HG02973 (cell line): ENCODE data around the gene ZBTB21.

Experiments
- ATAC-seq: cut with Tn5 transposase; IDR thresholded peaks from one replicate; pipeline ENCODE4 v1.9.1; 2021; ENCODE audit warnings: moderate library complexity; ENCODE audit not compliant: unreplicated experiment

Gene ZBTB21

DNA sequence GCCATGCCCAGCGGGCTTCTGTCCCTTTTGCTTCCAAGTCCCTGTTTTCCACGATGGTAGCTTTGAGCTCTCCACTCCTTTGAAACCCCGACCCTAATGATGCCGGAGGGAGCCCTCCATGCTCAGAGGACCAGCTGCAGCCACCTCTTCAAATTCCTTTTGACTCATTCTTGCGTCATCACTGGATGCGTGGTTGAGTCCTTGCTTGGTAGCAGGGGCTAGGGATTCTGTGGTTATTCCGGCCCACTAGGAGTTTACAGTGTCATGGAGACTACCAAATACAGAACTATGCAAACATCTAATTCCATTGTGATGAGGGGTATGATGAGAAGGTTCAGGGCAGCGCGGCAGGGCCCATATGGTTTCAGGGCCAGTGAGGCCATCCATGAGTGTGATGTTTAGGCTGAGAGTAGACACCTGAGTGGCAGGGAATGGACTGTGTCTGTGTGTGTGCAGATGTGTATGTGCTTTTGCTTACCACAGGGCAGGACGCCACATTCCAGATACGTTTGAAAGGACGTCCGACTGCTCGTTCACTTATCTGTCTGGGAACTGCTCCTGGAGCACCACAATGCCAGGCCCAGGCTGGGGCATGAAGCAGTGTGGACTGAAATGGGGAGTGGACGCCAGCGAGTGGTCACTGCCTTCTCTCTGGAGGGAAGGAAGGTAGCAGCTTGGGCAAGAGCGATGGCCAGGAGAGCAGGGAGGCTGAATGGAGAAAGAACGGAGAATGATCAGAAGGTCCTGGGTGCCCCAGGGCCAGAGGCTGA lies 30.4 kb upstream of the ZBTB21 start:
- no peak for ATAC-seq

DNA sequence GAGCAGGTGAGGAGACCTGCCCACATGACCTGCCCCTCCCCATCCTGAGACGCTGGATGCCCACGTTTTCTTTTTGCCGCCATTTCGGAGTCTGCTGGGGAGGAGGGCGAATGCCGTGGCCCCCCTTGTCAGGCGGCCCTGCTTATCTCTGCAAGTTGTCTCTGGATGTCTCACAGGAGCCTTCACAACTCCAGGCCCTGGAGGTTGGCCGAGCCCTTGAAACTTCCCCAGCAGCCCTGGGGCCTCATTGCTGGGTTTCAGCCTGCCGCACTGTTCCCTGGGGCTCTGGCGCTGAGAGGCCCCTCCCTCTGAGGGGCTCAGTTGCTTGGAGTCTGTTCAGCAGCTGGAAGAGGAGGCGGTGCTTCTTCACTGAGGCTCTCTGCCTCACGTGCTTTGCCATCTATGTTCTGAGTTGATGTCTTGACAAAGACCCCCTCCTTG lies 29.8 kb upstream of the ZBTB21 start:
- no peak for ATAC-seq

- ATAC-seq = no peak
These were observed 29.3 kb upstream of the ZBTB21 start for GRCh38 chr21:42039470-42039901.

GRCh38 chr21:42038826-42039425 lies 28.8 kb upstream of the ZBTB21 start:
- ATAC-seq = no peak

- no peak for ATAC-seq
These were observed 28.2 kb upstream of the ZBTB21 start for GRCh38 chr21:42038393-42038792.

DNA sequence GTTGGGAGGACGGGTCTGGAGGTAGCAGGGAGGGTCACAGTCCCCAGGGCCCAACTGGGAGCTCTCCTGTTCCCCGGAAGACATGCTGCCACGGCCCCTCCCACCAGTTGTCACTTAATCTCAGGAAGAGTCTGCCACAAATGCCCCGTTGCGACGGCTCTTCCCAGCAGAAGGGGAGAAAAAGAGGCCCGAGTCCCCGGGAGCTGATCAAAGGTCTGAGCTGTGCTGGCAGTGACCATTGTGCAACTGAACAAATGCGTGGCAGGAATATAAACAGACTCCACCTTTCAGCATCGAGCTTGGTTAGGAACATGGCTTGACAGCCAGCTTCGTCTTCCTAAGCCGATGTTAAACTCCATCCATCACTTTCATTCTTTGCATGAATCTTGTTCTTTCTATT lies 27.8 kb upstream of the ZBTB21 start:
- ATAC-seq = no peak

DNA sequence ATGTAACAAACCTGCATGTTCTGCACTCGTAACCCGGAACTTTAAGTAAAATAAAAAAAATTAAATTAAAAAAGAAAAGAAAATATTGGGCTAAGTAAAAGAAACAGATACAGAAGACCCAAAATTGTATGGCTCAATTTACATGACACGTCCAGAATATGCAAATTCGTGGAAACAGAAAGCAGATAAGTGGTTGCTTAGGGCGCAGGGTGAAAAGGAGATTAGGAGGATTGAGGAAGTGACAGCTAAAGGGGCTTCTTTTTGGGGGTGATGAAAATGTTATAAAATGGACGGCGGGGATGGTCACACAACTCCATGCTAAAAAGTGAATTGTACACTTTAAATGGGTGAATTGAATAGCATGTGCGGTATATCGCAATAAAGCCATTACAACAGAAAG lies 27.4 kb upstream of the ZBTB21 start:
- no peak for ATAC-seq

- ATAC-seq = no peak
These were observed 26.2 kb upstream of the ZBTB21 start for GRCh38 chr21:42036313-42036712.

DNA sequence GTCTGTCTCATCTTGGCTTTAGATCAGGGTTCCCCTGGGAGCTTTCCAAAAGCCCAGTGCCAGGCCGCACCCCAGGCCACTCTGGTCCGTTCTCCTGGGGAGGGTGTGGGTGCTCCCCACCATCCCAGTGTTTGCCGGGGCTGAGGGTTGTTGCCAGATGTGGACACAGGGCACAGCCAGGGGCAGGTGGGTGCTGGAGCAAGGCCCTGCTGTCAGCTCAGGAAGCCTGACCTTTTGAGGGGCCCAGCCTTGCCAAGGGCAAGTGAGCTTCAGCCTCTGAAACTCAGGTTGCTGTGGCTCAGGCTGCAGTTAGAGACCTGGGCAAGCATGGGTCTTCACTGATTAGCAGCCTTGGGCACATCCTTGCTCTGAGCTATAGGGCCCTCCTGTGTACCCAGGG lies 22.8 kb upstream of the ZBTB21 start:
- no peak for ATAC-seq

DNA sequence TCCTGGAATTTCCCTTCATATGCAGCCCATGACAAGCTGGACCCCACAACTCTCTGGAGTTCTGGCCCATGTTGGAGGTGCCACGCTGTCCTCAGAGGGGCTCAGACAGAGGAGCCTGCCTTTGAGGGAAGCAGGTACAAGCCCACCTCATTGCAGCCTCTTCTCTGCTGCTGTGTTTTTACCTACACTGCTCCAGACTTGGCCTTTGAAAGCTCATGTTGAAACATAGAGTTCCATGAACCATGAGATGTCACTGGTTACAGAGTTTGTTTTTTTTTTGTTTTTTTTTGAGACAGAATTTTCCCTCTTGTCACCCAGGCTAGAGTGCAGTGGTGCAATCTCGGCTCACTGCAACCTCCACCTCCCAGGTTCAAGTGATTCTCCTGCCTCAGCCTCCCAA lies 22.1 kb upstream of the ZBTB21 start:
- ATAC-seq = no peak

DNA sequence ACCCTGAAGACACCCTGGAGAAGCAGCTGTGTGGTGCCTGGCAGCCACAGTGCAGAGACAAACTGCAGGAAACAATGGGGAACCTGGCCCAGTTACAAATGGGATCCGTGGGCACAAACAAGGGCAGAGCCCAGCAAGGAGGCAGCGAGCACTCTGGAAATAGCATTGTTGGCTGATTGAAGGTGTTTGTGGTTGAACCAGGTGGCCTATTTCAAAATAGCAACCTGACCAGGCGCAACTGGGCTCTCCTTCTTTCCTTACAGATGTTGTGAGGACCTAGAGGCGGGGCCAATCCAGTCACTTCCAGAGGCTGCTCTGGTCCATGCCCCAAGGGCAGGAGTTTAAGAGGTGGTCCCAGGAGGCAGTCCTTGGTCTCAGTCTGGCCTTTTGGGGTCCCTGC lies 21.7 kb upstream of the ZBTB21 start:
- no peak for ATAC-seq

DNA sequence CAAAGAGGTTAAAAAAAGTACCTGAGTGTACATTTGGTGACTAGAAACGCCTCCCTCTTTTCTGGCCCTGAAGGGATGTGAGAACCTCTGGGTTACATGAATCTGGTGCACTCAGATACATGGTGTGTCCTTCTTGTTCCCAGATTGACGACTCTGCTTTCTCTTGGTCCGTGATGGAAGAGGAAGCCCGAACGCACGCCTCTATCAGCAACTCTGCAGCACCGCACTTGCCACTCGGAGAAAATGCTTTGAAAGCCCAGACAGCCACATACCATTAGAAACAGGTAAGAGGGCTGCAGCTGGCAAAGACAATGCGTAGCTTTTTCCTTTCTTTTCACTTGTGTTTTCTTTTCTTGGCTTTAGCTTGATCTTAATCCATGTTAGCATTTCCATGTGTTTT lies 21.1 kb upstream of the ZBTB21 start:
- no peak for ATAC-seq

GRCh38 chr21:42030311-42030710 lies 20.2 kb upstream of the ZBTB21 start:
- no peak for ATAC-seq

DNA sequence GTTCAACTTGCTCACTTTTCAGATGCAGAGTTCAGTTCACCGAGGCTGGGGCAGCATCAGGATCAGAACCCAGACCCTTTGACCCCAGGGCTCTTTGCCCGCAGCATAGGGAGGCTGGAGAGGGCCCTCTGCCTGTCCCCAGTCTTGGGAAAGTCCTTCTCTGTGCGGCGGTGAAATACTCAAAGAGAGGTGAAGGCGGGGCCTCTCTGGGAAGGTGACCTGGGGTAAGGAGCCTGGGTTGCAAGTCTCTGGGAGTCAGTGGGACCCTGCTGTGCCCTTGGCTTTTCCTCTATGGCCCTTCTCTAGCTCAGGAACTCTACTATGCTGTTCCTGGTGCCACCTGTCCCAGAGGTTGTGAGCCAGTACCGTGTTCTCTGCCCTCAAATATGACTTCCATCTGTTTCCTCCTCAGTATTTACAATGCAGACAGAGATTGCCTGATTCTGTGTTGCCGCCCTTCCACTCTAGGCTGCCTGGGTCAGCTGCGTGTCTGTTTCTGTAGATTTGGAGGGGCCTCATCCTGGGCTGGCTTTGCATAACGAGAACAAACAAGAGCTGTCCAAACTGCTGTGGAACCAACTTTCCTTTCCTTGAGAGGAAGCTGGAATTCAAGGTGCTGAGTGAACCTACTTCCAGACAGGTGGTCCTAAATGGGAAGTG lies 18.7 kb upstream of the ZBTB21 start:
- no peak for ATAC-seq

DNA sequence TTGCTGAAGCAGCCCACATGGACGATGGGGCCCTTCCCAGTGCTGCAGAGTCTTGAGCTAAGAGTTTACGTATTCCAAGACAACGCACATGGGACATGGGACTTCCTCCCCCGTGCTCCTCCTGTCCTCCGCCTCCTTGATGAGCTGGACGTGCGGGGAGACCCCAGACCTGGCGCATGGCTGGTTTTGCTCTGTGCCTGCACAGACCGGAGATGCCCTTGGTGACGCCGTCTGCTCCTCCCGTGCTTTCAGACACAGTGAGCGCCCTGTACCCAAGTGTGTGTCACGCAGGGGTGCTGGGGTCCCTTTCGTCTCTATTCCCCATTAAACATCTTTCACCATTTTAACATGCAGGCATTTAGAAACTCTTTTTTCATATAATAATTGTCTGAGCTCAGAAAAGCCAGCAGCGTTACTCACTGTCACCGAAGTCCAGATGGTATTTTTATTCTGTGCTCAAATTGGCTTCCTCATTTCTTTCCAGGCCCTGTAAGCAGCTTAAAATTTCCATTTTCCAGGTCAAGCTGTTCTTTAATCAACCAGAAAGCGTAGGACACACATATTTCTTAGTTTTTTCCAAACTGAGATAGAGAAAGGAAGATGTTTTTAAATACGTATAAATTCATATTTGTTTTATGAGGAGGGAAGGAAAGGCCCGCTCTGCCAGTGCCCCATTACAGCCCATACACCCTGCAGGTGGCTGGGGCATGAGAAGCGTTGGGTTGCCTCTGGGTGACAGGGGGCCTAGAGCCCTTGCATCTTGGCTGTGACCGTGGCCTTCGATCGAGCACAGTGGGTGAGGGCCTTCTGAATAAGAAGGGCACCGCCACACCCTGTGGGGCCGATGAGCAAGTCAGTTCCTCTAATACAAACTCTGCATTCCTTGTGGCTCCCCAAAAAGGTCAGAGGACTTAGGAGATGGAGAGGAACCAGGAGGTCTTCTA lies 17.9 kb upstream of the ZBTB21 start:
- no peak for ATAC-seq

DNA sequence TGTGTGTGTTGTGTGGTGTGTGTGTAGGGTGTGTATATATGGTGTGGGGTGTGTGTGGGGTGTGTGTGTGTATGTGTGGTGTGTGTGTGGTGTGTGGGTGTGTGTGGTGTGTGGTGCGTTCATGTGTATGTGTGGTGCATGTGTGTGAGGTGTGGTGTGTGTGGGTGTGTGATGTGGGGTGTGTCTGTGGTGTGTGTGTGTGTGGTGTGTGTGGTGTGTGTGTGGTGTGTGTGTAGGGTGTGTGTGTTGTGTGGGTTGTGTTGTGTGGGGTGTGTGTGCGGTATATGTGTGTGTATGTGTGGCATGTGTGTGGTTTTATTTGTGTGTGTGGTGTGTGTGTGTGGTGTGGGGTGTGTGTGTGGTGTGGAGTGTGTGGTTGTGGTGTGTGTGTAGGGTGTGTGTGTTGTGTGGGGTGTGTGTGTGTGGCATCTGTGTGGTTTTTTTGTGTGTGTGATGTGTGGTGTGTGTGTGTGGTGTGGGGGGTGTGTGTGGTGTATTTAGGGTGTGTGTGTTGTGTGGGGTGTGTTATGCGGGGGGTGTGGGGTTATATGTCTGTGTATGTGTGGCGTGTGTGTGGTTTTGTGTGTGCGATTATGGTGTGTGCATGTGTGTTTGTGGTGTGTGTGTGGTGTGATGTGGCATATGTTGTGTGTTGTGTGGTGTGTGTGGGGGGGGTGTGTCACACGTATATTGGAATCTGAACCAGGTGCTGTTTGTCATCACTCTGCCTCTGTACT lies 17.1 kb upstream of the ZBTB21 start:
- no peak for ATAC-seq

DNA sequence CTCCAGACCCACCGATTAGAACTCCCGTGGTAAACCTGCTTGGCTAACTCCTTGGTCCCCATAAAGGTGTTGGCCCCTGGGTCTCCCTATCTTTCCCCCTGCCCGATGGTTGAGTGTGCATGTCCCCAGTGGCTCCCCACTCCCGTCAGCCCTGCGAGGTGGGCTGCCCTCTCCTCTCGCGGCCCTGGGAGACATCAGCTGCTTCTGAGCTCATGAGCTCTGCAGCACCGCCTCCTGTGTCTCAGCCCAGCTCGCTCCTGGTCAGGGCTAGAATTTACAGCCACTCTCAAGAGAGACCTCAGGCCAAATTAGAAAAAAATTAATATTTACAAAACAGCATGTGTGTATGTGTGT lies 15.9 kb upstream of the ZBTB21 start:
- no peak for ATAC-seq

- ATAC-seq = no peak
These were observed 15.4 kb upstream of the ZBTB21 start for GRCh38 chr21:42025376-42026081.

DNA sequence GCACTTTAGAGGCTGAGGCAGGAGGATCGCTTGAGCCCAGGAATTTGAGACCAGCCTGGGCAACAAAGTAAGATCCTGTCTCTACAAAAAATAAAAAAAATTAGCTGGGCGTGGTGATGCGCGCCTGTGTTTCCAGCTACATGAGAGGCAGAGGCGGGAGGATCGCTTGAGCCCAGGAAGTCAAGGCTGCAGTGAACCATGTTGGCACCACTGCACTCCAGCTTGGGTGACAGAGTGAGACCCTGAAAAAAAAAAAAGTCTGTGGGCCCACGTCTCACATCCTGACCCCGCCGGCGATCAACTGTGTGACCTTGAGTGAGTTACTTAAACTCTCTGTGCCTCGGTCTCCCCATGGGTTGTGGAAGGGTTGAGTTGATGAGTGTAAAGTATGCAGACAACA lies 12.7 kb upstream of the ZBTB21 start:
- ATAC-seq = no peak

GRCh38 chr21:42022091-42022430 lies 11.9 kb upstream of the ZBTB21 start:
- ATAC-seq = no peak
